MM.1S (cell line): ENCODE measurements around the gene CEP63.
"Not testable (repeated sequence)": the region's sequence is repeated elsewhere in the genome, so short reads cannot be mapped to it uniquely, and the experiment has no call there.

Source experiments
- DNase-seq: peaks from one replicate; pipeline ENCODE4 v3.0.0-alpha.2; 2015
- H2AFZ ChIP-seq: fragments of 300-600 bp; sonication (generic); 2 replicates; pipeline ENCODE4 v1.6.0; 2016; ENCODE audit warnings: antibody characterized with exemption, low read length
- H3F3A ChIP-seq: fragments of 300-600 bp; sonication (generic); 2 replicates; pipeline ENCODE4 v1.6.1; 2016; ENCODE audit warnings: mild to moderate bottlenecking, antibody characterized with exemption, low read length, moderate library complexity, mixed read lengths; ENCODE audit not compliant: insufficient read depth
- H3K27ac ChIP-seq: fragments of 300-600 bp; sonication (generic); 2 replicates; pipeline ENCODE4 v1.5.1; 2016; ENCODE audit warnings: mild to moderate bottlenecking, low read length
- H3K27me3 ChIP-seq: fragments of 300-600 bp; sonication (generic); replicated peaks from 2 replicates; pipeline ENCODE4 v1.6.0; 2016; ENCODE audit warnings: low read length; ENCODE audit not compliant: insufficient read depth
- H3K36me3 ChIP-seq: fragments of 300-600 bp; sonication (generic); replicated peaks from 2 replicates; pipeline ENCODE4 v1.6.1; 2016; ENCODE audit warnings: mild to moderate bottlenecking, low read length, mixed read lengths; ENCODE audit not compliant: insufficient read depth
- H3K4me1 ChIP-seq: fragments of 300-600 bp; sonication (generic); 2 replicates; pipeline ENCODE4 v1.6.1; 2016; ENCODE audit warnings: low read length, mixed read lengths
- H3K4me2 ChIP-seq: fragments of 300-600 bp; sonication (generic); 2 replicates; pipeline ENCODE4 v1.6.0; 2016; ENCODE audit warnings: low read depth, low read length
- H3K4me3 ChIP-seq: fragments of 300-600 bp; sonication (generic); 2 replicates; pipeline ENCODE4 v1.5.1; 2016; ENCODE audit warnings: low read length, mixed read lengths
- H3K79me2 ChIP-seq: fragments of 300-600 bp; sonication (generic); 2 replicates; pipeline ENCODE4 v1.6.1; 2016; ENCODE audit warnings: mixed run types, low read length, mixed read lengths
- H3K9ac ChIP-seq: fragments of 300-600 bp; sonication (generic); 2 replicates; pipeline ENCODE4 v1.6.1; 2016; ENCODE audit warnings: low read length, mixed read lengths
- H3K9me2 ChIP-seq: fragments of 300-600 bp; sonication (generic); replicated peaks from 2 replicates; pipeline ENCODE4 v1.6.1; 2016; ENCODE audit warnings: mild to moderate bottlenecking, low read length, mixed read lengths; ENCODE audit not compliant: insufficient read depth
- H3K9me3 ChIP-seq: fragments of 300-600 bp; sonication (generic); replicated peaks from 2 replicates; pipeline ENCODE4 v1.6.1; 2016; ENCODE audit warnings: mild to moderate bottlenecking, low read length, mixed read lengths; ENCODE audit not compliant: insufficient read depth
- H4K20me1 ChIP-seq: fragments of 300-600 bp; sonication (generic); 2 replicates; pipeline ENCODE4 v1.6.1; 2016; ENCODE audit warnings: mild to moderate bottlenecking, low read length, moderate library complexity, mixed read lengths; ENCODE audit not compliant: insufficient read depth
- CTCF ChIP-seq: fragments of 300-600 bp; sonication (generic); IDR thresholded peaks from 2 replicates; pipeline ENCODE4 v1.5.1; 2016; ENCODE audit warnings: antibody characterized with exemption, low read length, mixed read lengths
- EZH2 ChIP-seq: fragments of 300-600 bp; sonication (generic); optimal IDR thresholded peaks from 2 replicates; pipeline ENCODE3; 2017; ENCODE audit warnings: low read depth, mild to moderate bottlenecking, antibody characterized with exemption, low read length, mixed read lengths
- EZH2phosphoT487 ChIP-seq: fragments of 300-600 bp; sonication (generic); IDR thresholded peaks from 2 replicates; pipeline ENCODE4 v1.6.1; 2018; ENCODE audit warnings: antibody characterized with exemption, low read length

CEP63 gene

GRCh38 chr3:134594331-134594741 is 108.5 kb downstream of the CEP63 start:
- TF ChIP-seq EZH2phosphoT487 (no peak), EZH2 (no peak), CTCF (no peak)
- no peak overlapping the region for H3K4me3 ChIP-seq
- H3K79me2 ChIP-seq: no peaks in the 10 kb centered on the region
- no peak overlapping the region for H3K9ac ChIP-seq
- DNase-seq: no peak
- H3K9me2 ChIP-seq: no peaks in the 10 kb centered on the region
- no peak overlapping the region for H2AFZ ChIP-seq
- no peaks in the 10 kb centered on the region for H3F3A ChIP-seq
- no peaks in the 10 kb centered on the region for H3K4me1 ChIP-seq
- H3K27ac ChIP-seq: no peak overlapping the region
- H3K9me3 ChIP-seq: no peaks in the 10 kb centered on the region
- H3K36me3 ChIP-seq: no peaks in the 10 kb centered on the region; the same call in 1 of the 2 replicates
- no peaks in the 10 kb centered on the region for H3K27me3 ChIP-seq
- no peaks in the 10 kb centered on the region for H4K20me1 ChIP-seq
- H3K4me2 ChIP-seq: no peak overlapping the region

- not testable (repeated sequence) for DNase-seq, H3K4me2 ChIP-seq, H3K4me1 ChIP-seq, H2AFZ ChIP-seq, H3K36me3 ChIP-seq, H3K27me3 ChIP-seq, H3K9me3 ChIP-seq, H3F3A ChIP-seq, H3K9me2 ChIP-seq, H3K4me3 ChIP-seq, H3K9ac ChIP-seq, H3K79me2 ChIP-seq, H3K27ac ChIP-seq, H4K20me1 ChIP-seq
These were observed 109.1 kb downstream of the CEP63 start for GRCh38 chr3:134594986-134595385.

- Histone ChIP-seq H3K79me2 (no peaks in the 10 kb centered on the region), H3K4me1 (no peaks in the 10 kb centered on the region; the same call in 1 of the 2 replicates), H3K36me3 (no peaks in the 10 kb centered on the region), H3K27ac (no peak overlapping the region), H3K9ac (no peak overlapping the region), H3F3A (no peaks in the 10 kb centered on the region), H3K4me3 (no peak overlapping the region), H2AFZ (no peak overlapping the region), H3K27me3 (no peaks in the 10 kb centered on the region), H3K9me2 (no peaks in the 10 kb centered on the region), H3K4me2 (no peak overlapping the region), H3K9me3 (no peaks in the 10 kb centered on the region), H4K20me1 (no peaks in the 10 kb centered on the region)
- TF ChIP-seq EZH2 (no peak), CTCF (no peak)
- DNase-seq: no peak
These were observed 111.6 kb downstream of the CEP63 start for GRCh38 chr3:134597390-134597970.

GRCh38 chr3:134598763-134599545 is 113.1 kb downstream of the CEP63 start:
- Histone ChIP-seq H3K9me2 (no peaks in the 10 kb centered on the region), H3K4me3 (no peak overlapping the region), H3K4me1 (no peaks in the 10 kb centered on the region; the same call in 1 of the 2 replicates), H3K36me3 (no peaks in the 10 kb centered on the region), H3K27me3 (no peaks in the 10 kb centered on the region), H3K9ac (no peak overlapping the region), H3F3A (no peaks in the 10 kb centered on the region), H3K4me2 (no peak overlapping the region), H3K9me3 (no peaks in the 10 kb centered on the region), H3K27ac (no peak overlapping the region), H2AFZ (no peak overlapping the region), H3K79me2 (no peaks in the 10 kb centered on the region), H4K20me1 (no peaks in the 10 kb centered on the region)
- TF ChIP-seq EZH2phosphoT487: no peak
- TF ChIP-seq CTCF: no peak
- TF ChIP-seq EZH2: no peak
- no peak for DNase-seq
